NB4 (cell line): Measurements from ENCODE around the gene GATA1.

Experiments used
- DNase-seq: peaks from one replicate; pipeline ENCODE4 v3.0.0; 2010; ENCODE audit warnings: low read depth
- H3K4me3 ChIP-seq: one replicate; pipeline ENCODE4 v1.5.1; 2011; ENCODE audit warnings: mild to moderate bottlenecking, low read depth, low read length, moderate library complexity
- MYC ChIP-seq: IDR thresholded peaks from 2 replicates; pipeline ENCODE4 v1.6.1; 2011; ENCODE audit warnings: low read depth, low read length
- POLR2A ChIP-seq: IDR thresholded peaks from 2 replicates; pipeline ENCODE4 v1.6.1; 2011; ENCODE audit warnings: mild to moderate bottlenecking; ENCODE audit not compliant: insufficient read length; ENCODE audit errors: extremely low read depth
- TF ChIP-seq, protein P1 (sequence below): IDR thresholded peaks from one replicate; pipeline ENCODE4 v1.5.1; 2012; ENCODE audit warnings: low read depth, low read length
- TF ChIP-seq, protein P2 (sequence below): IDR thresholded peaks from 2 replicates; pipeline ENCODE4 v1.6.1; 2011; ENCODE audit warnings: low read depth, low read length

Gene GATA1

DNA sequence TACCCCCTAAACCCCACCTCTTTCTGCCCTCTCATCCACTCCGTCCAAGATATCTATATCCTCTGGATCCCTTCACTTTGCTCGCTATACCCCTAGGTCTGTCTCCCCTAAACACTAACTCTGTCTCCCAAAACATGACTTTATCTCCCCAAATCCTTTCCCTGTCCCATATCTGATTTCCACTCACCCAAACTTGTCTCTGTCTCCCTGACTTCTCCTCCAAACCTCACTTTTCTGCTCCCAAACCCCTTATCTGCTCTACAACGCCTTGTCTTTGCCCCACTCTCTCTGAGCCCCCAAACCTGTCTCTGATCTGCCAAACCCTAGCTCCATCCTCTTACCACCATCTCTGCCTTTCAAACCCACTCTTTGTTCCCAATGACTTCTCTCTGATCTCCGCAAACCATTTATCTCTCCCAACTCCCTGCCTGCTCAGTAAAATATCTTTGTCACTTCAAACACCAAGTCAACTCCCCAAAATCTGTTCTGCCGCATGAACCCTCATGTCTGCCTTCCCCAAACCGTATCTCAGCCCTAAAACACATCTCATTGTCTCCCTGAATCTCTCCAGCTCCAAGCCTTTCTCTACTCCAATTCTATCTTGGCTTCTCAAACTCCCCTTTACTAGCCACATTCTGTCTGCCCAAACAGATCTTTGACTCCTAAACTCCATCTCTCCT lies 575 bp downstream of the GATA1 start:
- no peak for DNase-seq
- TF ChIP-seq, protein P1, sequence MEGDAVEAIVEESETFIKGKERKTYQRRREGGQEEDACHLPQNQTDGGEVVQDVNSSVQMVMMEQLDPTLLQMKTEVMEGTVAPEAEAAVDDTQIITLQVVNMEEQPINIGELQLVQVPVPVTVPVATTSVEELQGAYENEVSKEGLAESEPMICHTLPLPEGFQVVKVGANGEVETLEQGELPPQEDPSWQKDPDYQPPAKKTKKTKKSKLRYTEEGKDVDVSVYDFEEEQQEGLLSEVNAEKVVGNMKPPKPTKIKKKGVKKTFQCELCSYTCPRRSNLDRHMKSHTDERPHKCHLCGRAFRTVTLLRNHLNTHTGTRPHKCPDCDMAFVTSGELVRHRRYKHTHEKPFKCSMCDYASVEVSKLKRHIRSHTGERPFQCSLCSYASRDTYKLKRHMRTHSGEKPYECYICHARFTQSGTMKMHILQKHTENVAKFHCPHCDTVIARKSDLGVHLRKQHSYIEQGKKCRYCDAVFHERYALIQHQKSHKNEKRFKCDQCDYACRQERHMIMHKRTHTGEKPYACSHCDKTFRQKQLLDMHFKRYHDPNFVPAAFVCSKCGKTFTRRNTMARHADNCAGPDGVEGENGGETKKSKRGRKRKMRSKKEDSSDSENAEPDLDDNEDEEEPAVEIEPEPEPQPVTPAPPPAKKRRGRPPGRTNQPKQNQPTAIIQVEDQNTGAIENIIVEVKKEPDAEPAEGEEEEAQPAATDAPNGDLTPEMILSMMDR, result no peak
- TF ChIP-seq MYC (no peak), POLR2A (no peak)
- TF ChIP-seq, protein P2, sequence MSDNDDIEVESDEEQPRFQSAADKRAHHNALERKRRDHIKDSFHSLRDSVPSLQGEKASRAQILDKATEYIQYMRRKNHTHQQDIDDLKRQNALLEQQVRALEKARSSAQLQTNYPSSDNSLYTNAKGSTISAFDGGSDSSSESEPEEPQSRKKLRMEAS, result no peak
- no peak overlapping the region for H3K4me3 ChIP-seq

DNA sequence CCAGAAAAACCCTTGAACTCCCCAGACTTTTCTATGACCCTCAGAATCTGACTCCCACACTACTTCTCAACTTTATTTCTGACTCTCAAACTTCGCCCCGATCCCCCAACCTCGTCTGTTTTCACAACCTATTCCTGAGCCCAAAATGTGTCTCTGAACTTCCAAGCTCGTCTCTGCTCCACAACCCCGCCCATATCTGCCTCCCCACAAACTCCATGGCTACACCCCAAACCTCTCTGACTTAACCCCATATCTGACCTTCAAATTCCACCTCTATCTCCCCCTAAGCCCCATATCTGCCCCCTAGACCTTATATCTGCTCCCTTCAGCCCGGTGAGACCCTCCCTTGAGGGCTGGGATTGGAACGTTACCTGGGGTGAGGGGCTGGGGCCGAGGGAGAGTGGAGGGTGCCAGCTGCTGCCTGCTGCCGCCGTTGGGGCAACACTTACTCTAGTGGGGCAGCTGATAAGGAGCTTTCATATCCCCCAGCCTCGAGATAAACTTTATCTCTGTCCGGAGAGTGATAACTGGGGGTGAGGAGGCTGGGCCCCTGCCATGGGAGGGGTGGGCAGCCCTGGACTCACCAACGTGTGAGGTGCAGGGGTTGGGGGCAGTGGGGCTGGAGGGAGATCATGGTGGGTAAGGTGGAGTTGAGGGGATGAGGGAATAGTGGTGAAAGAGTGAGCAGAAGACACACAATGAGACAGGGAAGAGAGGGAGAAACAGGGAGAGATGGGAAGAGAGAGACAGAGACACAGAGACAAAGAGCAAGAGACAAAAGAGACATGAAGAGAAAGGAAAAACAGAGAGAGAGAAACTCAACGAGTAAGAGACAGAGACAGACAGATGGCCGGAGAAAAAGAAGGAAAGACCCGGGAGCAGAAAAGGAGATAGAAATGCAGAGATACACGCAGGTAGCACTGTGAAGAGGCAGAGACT lies 1.4 kb downstream of the GATA1 start:
- TF ChIP-seq, protein P1, result no peak
- TF ChIP-seq, protein P2, result no peak
- TF ChIP-seq POLR2A (no peak), MYC (no peak)
- DNase-seq, result no peak
- no peak overlapping the region for H3K4me3 ChIP-seq

DNA sequence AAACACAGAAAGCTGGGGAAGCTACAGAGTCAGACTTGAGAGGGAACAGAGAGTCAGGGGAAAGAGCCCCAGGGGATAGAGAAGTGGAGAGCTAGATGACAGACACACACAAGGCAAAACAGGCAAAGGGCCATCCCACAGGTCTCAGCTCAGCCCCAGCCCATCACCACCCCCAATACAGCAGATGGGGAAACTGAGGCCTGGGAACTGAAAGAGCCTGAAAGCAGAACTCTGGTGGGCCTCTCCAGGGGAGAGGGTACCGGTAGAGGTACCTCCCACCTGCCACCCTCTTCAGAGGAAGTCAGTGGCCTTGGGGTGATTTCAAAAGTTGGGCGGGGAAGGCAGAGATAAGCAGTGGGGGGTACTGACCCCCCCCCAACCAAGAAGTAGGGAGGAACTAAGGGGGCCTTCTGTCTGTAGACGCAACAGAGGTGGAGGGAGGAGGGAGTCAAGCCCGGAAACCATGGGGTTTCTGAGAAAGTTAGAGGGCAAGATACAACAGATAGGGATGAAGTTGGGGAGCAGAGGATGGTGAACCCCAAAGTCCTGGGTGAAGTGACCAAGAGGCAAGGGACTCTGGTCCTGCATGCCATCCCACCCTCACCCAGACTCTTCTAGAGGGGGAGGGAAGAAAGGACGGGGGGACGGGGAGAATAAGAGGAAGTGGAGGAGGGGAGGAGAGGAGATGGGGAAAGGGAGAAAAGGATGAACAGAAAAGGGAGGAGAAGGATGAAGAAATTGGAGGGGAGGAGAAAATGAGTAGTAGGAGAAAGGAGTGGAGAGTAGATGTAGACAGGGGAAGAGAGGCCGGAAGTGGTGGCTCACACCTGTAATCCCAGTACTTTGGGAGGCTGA lies 3.2 kb downstream of the GATA1 start:
- DNase-seq, result peak; percentile 70
- TF ChIP-seq MYC (no peak), POLR2A (no peak)
- TF ChIP-seq, protein P2, result no peak
- TF ChIP-seq, protein P1, result no peak
- no peak overlapping the region for H3K4me3 ChIP-seq

DNA sequence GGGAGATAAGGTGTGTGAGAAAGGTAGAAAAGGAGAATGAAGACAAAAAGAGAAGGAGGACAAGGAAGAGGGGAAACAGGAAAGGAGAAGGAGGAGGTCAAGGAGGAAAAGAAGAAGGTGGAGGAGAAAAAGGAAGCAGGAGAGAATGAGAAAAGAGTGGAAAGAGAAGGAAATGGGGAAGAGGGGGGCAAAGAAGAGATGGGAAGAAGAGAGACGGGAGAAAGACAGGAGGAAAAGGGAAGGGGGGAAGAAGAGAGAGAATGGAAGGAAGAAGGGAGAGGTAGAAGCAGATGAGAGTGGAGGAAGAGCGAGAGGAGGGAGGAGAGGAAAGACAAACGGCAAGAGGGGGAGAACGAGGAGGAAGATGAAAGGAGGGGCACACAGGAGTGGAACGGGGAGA lies 4.1 kb downstream of the GATA1 start:
- no peak overlapping the region for H3K4me3 ChIP-seq
- TF ChIP-seq, protein P2, result no peak
- TF ChIP-seq POLR2A (no peak), MYC (no peak)
- TF ChIP-seq, protein P1, result no peak
- DNase-seq, result no peak

DNA sequence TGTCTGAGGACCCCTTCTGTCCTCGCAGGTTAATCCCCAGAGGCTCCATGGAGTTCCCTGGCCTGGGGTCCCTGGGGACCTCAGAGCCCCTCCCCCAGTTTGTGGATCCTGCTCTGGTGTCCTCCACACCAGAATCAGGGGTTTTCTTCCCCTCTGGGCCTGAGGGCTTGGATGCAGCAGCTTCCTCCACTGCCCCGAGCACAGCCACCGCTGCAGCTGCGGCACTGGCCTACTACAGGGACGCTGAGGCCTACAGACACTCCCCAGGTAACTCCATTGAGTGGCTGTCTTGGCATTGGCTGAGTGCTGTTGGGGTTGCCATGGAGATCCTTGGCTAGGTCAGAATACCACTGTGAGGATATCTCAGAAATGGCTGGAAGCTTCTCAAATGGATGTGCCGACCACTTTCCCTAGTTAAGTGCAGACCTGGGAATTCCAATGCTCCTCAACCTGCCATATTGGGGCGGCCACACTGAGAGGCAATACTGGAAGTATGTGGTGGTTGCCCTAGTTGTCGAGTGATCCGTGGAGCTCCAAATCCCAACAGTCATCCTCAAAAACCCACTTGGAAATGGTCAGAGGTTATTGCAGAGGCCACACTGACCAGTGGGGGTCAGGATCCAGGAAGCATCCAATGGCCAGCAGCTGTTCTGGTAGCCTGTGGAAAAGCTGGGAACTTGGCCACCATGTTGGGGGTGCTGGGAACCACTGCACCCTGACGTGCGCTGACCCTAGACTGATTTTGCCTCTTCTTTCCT lies 4.9 kb downstream of the GATA1 start:
- no peak overlapping the region for H3K4me3 ChIP-seq
- TF ChIP-seq, protein P2, result no peak
- TF ChIP-seq, protein P1, result no peak
- TF ChIP-seq MYC, result no peak
- TF ChIP-seq POLR2A, result no peak
- DNase-seq, result no peak
